Upper lobe of right lung (tissue), 1 donor: ENCODE results near the gene EPB41L4A. TPM values are rescaled to one million over a fixed set of nuclear protein-coding genes. Genes with fewer than 3 reads are reported as not detected.
A peak's percentile ranks its signal among the peaks of the same experiment; 100 is the strongest.

ENCODE experiments used
- ATAC-seq: fragments of 200-7000 bp; cut with Tn5 transposase; one replicate; pipeline ENCODE4 v1.9.1; 2020; ENCODE audit warnings: mild to moderate bottlenecking, moderate library complexity
- DNase-seq: peaks from one replicate; pipeline ENCODE4 v3.0.0-alpha.2; 2020
- H3K27ac ChIP-seq: fragments of 200-600 bp; one replicate; pipeline ENCODE4 v1.8.0; 2022
- H3K27me3 ChIP-seq: fragments of 200-600 bp; one replicate; pipeline ENCODE4 v1.8.0; 2022; ENCODE audit warnings: mild to moderate bottlenecking
- H3K36me3 ChIP-seq: fragments of 200-600 bp; one replicate; pipeline ENCODE4 v1.8.0; 2022
- H3K4me1 ChIP-seq: fragments of 200-600 bp; one replicate; pipeline ENCODE4 v1.8.0; 2022
- H3K4me3 ChIP-seq: fragments of 200-600 bp; one replicate; pipeline ENCODE4 v1.8.0; 2022; ENCODE audit warnings: mild to moderate bottlenecking
- H3K9me3 ChIP-seq: fragments of 200-600 bp; one replicate; pipeline ENCODE4 v1.8.0; 2022
- CTCF ChIP-seq: fragments of 200-600 bp; IDR thresholded peaks from one replicate; pipeline ENCODE4 v1.8.0; 2022; ENCODE audit warnings: antibody characterized with exemption
- intact Hi-C: fragments of 100-400 bp; cut with DNase I; formaldehyde crosslinking; loops from one replicate; pipeline ENCODE4 v1.11.0; 2022
- total RNA-seq: library from RNA; stranded (reverse); fragmentation: NEBNext Ultra II Directional; extraction: Animal tissue kit (Norgen Biotek cat#: 25700); gene quantifications from one replicate; pipeline ENCODE4 v1.2.1, GENCODE V29; 2021
- donor health status: DM: no; HTN: yes; CAD: no; lungs with severe emphysema.

Gene EPB41L4A
- total RNA-seq, 1 donor from 2014 or later = 35.2 TPM

GRCh38 chr5:112179290-112179689 lies 239.8 kb downstream of the EPB41L4A start:
- DNase-seq (no peak), ATAC-seq (no peak)
- Histone ChIP-seq H3K36me3 (peaks cover 5% of the 10 kb centered on the region), H3K4me3 (no peak overlapping the region), H3K4me1 (no peaks in the 10 kb centered on the region), H3K27ac (no peak overlapping the region), H3K9me3 (no peaks in the 10 kb centered on the region), H3K27me3 (no peaks in the 10 kb centered on the region)
- intact Hi-C loops = no loop called here
- TF ChIP-seq CTCF = no peak

GRCh38 chr5:112174959-112175594 lies 244.0 kb downstream of the EPB41L4A start:
- no peak overlapping the region for H3K27ac ChIP-seq
- no peak for DNase-seq
- no peaks in the 10 kb centered on the region for H3K9me3 ChIP-seq
- no peaks in the 10 kb centered on the region for H3K4me1 ChIP-seq
- peak; percentile 68 for TF ChIP-seq CTCF
- peaks cover 13% of the 10 kb centered on the region for H3K36me3 ChIP-seq
- ATAC-seq = peak; percentile 83
- H3K4me3 ChIP-seq = no peak overlapping the region
- intact Hi-C loops = no loop called here
- H3K27me3 ChIP-seq = no peaks in the 10 kb centered on the region

GRCh38 chr5:112165897-112166737 lies 253.0 kb downstream of the EPB41L4A start:
- Histone ChIP-seq H3K27me3 (no peaks in the 10 kb centered on the region), H3K9me3 (no peaks in the 10 kb centered on the region), H3K4me1 (peaks cover 16% of the 10 kb centered on the region), H3K27ac (no peak overlapping the region), H3K36me3 (peaks cover 82% of the 10 kb centered on the region), H3K4me3 (no peak overlapping the region)
- TF ChIP-seq CTCF = no peak
- intact Hi-C loops = no loop called here
- DNase-seq = no peak
- peak; percentile 57 for ATAC-seq

- intact Hi-C loops = no loop called here
- DNase-seq = no peak
- H3K36me3 ChIP-seq = peaks cover 77% of the 10 kb centered on the region
- TF ChIP-seq CTCF = no peak
- peaks cover 16% of the 10 kb centered on the region for H3K4me1 ChIP-seq
- no peak overlapping the region for H3K4me3 ChIP-seq
- H3K27me3 ChIP-seq = no peaks in the 10 kb centered on the region
- H3K27ac ChIP-seq = no peak overlapping the region
- no peaks in the 10 kb centered on the region for H3K9me3 ChIP-seq
- ATAC-seq = no peak
Measured at GRCh38 chr5:112165399-112165798, 253.7 kb downstream of the EPB41L4A start.

DNA sequence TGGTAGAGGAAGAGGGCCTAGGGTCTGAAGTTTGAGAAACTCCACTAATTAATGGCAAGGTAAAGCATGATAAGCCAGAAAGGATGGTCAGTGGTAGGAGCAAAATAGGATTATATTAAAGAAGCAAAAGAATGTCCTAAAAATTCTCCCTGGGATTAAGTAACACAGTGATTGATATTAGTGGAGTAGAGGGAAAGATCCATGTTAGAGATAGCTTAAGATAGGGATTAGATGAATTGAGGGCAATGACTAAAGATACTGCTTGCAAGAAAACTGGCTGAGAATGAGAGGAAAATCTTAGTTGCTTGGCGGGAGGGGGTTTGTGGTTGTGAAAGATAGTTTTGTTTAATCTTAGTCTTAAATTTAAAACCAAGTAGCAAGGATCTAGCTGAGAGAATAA lies 255.6 kb downstream of the EPB41L4A start:
- ATAC-seq = no peak
- intact Hi-C loops = no loop called here
- peaks cover 61% of the 10 kb centered on the region for H3K36me3 ChIP-seq

More for the DNA sequence above, 255.6 kb downstream of the EPB41L4A start:
- Histone ChIP-seq H3K4me3 (no peak overlapping the region), H3K27me3 (no peaks in the 10 kb centered on the region), H3K4me1 (peaks cover 22% of the 10 kb centered on the region), H3K27ac (no peak overlapping the region), H3K9me3 (no peaks in the 10 kb centered on the region)
- no peak for TF ChIP-seq CTCF
- DNase-seq = no peak
